ENCODE measurements around the gene SIRT7. TPM values are rescaled to one million over a fixed set of nuclear protein-coding genes. Genes with fewer than 3 reads are reported as not detected.

Gene SIRT7
- total and polyA plus RNA-seq, 2 donors (not counting 1 experiment from before 2014, with no cell fraction given) = 3.3 to 18.7 TPM

- peak within 1 kb of the TSS; percentile 10 for H2AFZ ChIP-seq (ENCODE audit: low read length)
- peak within 1 kb of the TSS; percentile 67 to 91 (median 77) for H3K4me3 ChIP-seq (replicated peaks in 1 of 4; ENCODE audit: control extremely low read depth in 1 of 4, insufficient read depth in 1 of 4, low read depth in 3 of 4, low read length in 4 of 4)
- no peaks in the 10 kb centered on the region for H3K27me3 ChIP-seq (ENCODE audit: control insufficient read depth, insufficient read depth, low read length)
- peaks cover 3% of the 10 kb centered on the region for H3K36me3 ChIP-seq (ENCODE audit: control insufficient read depth, insufficient read depth, low read length)
- peak within 1 kb of the TSS; percentile 92 for H3K27ac ChIP-seq (ENCODE audit: insufficient read depth, low read length)
- peak within 1 kb of the TSS; percentile 92 for H3K9ac ChIP-seq (ENCODE audit: insufficient read depth, low read length)
- no peaks in the 10 kb centered on the region for H3K9me3 ChIP-seq (ENCODE audit: control insufficient read depth, insufficient read depth, low read depth, low read length)
- no peaks in the 10 kb centered on the region for H4K20me1 ChIP-seq (ENCODE audit: control insufficient read depth, extremely low read depth, insufficient read depth, low read length)
- peak; percentile 89 to 93 for DNase-seq (ENCODE audit: low read depth in 2 of 2)
- H3K4me2 ChIP-seq (ENCODE audit: extremely low read depth, insufficient read depth, low read length) = peak within 1 kb of the TSS; percentile 98
- TF ChIP-seq EZH2 (IDR thresholded peaks at IDR 0.05; ENCODE audit: low read length, missing control alignments) (no peak), CTCF (conservative IDR thresholded peaks at IDR 0.05 in 1 of 2, IDR thresholded peaks at IDR 0.05 in 1 of 2; ENCODE audit: low read depth in 1 of 2, low read length in 2 of 2) (peak in 1 of 2 donors; percentile 37)
- peaks cover 21% of the 10 kb centered on the region for H3K4me1 ChIP-seq (ENCODE audit: control insufficient read depth, extremely low read depth, insufficient read depth, low read length)
- H3K79me2 ChIP-seq (ENCODE audit: control insufficient read depth, insufficient read depth, low read length) = peaks cover 35% of the 10 kb centered on the region
Measured at GRCh38 chr17:81927653-81928543, 9.9 kb upstream of the SIRT7 start, which contains the start of gene MAFG. Gene MAFG (minus strand): TSS chr17:81927735. CDS start chr17:81923185, 4,550 bp downstream.

- Histone ChIP-seq H3K9me3 (ENCODE audit: control insufficient read depth, insufficient read depth, low read depth, low read length) (no peaks in the 10 kb centered on the region), H3K27ac (ENCODE audit: insufficient read depth, low read length) (peak overlapping the region; percentile 92), H3K4me1 (ENCODE audit: control insufficient read depth, extremely low read depth, insufficient read depth, low read length) (peaks cover 21% of the 10 kb centered on the region), H3K27me3 (ENCODE audit: control insufficient read depth, insufficient read depth, low read length) (no peaks in the 10 kb centered on the region), H3K4me2 (ENCODE audit: extremely low read depth, insufficient read depth, low read length) (peak overlapping the region; percentile 98), H3K9ac (ENCODE audit: insufficient read depth, low read length) (peak overlapping the region; percentile 92), H3K79me2 (ENCODE audit: control insufficient read depth, insufficient read depth, low read length) (peaks cover 42% of the 10 kb centered on the region), H3K4me3 (replicated peaks in 1 of 4; ENCODE audit: control extremely low read depth in 1 of 4, insufficient read depth in 1 of 4, low read depth in 3 of 4, low read length in 4 of 4) (peak overlapping the region in 3 of 4 experiments; percentile 67 to 91 (median 83)), H3K36me3 (ENCODE audit: control insufficient read depth, insufficient read depth, low read length) (peaks cover 10% of the 10 kb centered on the region), H2AFZ (ENCODE audit: low read length) (no peak overlapping the region), H4K20me1 (ENCODE audit: control insufficient read depth, extremely low read depth, insufficient read depth, low read length) (no peaks in the 10 kb centered on the region)
- TF ChIP-seq EZH2 (IDR thresholded peaks at IDR 0.05; ENCODE audit: low read length, missing control alignments) (no peak), CTCF (conservative IDR thresholded peaks at IDR 0.05 in 1 of 2, IDR thresholded peaks at IDR 0.05 in 1 of 2; ENCODE audit: low read depth in 1 of 2, low read length in 2 of 2) (no peak)
- DNase-seq (ENCODE audit: low read depth in 2 of 2) = no peak
Measured at GRCh38 chr17:81927152-81927652, 9.2 kb upstream of the SIRT7 start.

GRCh38 chr17:81926451-81927151, 8.6 kb upstream of the SIRT7 start:
- TF ChIP-seq CTCF (conservative IDR thresholded peaks at IDR 0.05 in 1 of 2, IDR thresholded peaks at IDR 0.05 in 1 of 2; ENCODE audit: low read depth in 1 of 2, low read length in 2 of 2) (no peak), EZH2 (IDR thresholded peaks at IDR 0.05; ENCODE audit: low read length, missing control alignments) (no peak)
- H3K4me1 ChIP-seq (ENCODE audit: control insufficient read depth, extremely low read depth, insufficient read depth, low read length) = peaks cover 23% of the 10 kb centered on the region
- no peak overlapping the region for H2AFZ ChIP-seq (ENCODE audit: low read length)
- H4K20me1 ChIP-seq (ENCODE audit: control insufficient read depth, extremely low read depth, insufficient read depth, low read length) = no peaks in the 10 kb centered on the region
- H3K9ac ChIP-seq (ENCODE audit: insufficient read depth, low read length) = peak overlapping the region; percentile 92
- peak overlapping the region; percentile 92 for H3K27ac ChIP-seq (ENCODE audit: insufficient read depth, low read length)
- H3K4me2 ChIP-seq (ENCODE audit: extremely low read depth, insufficient read depth, low read length) = peak overlapping the region; percentile 98
- H3K36me3 ChIP-seq (ENCODE audit: control insufficient read depth, insufficient read depth, low read length) = peaks cover 14% of the 10 kb centered on the region
- no peaks in the 10 kb centered on the region for H3K27me3 ChIP-seq (ENCODE audit: control insufficient read depth, insufficient read depth, low read length)
- DNase-seq (ENCODE audit: low read depth in 2 of 2) = peak; percentile 82
- peaks cover 48% of the 10 kb centered on the region for H3K79me2 ChIP-seq (ENCODE audit: control insufficient read depth, insufficient read depth, low read length)
- H3K4me3 ChIP-seq (replicated peaks in 1 of 4; ENCODE audit: control extremely low read depth in 1 of 4, insufficient read depth in 1 of 4, low read depth in 3 of 4, low read length in 4 of 4) = peak overlapping the region; percentile 67 to 91 (median 77)
- H3K9me3 ChIP-seq (ENCODE audit: control insufficient read depth, insufficient read depth, low read depth, low read length) = no peaks in the 10 kb centered on the region

Data from fibroblast of lung (primary cell).